Effector CD4-positive, alpha-beta T cell (primary cell): ENCODE measurements around the gene OXSR1.
"Not testable (repeated sequence)": the region's sequence is repeated elsewhere in the genome, so short reads cannot be mapped to it uniquely, and the experiment has no call there.

Source experiments
- DNase-seq: peaks from one replicate; pipeline ENCODE4 v3.0.0-alpha.2; 2020

Gene OXSR1

DNA sequence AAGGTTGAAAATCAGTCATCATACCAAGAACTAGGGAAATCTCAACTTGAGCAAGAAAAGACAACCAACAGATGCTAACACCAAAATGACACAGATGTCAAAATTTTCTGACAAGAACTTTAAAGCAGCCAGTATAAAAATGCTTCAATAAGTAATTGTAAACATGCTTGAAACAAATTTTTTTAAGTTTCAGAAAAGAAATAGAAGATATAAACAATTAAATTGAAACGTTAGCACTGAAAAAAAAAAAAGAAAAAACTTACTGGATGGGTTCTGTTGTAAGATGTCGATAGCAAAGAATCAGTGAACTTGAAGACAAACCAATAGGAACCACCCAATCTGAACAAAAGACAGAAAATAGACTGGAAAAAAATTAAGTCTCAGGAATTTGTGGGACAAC lies 18.8 kb upstream of the OXSR1 start:
- no peak for DNase-seq

DNA sequence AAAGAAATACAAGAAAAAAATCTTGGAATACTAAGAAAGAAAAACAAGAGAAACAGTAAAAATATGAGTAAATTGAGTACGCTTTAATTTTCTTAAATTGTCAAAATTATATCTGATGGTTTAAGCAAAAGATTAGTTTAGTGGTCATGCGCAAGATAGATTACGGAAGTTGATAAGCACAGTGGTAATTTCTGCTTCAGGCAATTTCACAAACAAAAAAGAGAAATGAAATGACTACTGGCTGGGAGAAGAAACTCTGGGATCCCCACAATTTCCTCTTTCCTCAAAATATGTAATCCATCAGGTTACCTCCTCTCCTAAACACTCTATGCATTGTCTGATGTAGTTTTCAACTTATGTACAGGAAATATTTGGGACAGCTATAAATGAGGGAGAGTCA lies 17.9 kb upstream of the OXSR1 start:
- DNase-seq = no peak

DNA sequence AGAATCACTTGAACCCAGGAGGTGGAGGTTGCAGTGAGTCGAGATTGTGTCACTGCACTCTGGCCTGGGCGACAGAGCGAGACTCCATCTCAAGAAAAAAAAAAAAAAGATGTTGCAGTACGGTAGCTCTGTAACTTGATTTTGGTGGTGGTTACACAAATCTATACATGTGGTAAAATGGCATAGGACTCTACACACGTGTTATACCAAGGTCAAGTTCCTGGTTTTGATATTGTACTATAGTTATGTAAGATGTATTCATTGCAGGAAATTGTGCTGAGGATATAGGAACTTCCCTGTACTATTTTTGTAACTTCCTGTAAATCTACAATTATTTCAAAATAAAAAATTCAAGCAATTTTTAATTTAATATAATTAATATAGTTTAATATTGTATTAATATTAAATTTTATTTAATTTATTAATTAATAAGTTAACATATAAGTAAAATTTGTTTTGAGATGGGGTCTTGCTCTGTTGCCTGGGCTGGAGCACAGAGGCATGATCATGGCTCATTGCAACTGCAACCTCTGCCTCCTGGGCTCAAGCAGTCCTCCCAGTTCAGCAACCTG lies 16.9 kb upstream of the OXSR1 start:
- no peak for DNase-seq

DNA sequence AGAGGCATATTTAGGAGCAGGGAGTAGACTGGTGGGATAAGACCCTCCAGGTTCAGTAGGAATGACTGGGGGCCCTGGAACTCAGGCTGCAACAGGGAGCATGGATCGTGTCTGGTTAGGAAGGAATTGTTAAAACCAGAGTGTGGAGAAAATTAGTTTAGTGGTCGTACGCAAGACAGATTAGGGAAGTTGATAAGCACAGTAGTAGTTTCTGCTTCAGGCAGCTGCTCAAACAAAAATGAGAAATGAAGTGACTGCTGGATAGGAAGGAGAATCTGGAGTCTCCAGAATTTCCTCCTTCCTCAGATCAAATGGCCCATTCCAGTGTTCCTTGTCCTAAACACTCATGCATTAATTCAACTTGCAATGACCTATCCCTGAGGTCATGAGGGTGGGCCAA lies 15.6 kb upstream of the OXSR1 start:
- DNase-seq = no peak

DNA sequence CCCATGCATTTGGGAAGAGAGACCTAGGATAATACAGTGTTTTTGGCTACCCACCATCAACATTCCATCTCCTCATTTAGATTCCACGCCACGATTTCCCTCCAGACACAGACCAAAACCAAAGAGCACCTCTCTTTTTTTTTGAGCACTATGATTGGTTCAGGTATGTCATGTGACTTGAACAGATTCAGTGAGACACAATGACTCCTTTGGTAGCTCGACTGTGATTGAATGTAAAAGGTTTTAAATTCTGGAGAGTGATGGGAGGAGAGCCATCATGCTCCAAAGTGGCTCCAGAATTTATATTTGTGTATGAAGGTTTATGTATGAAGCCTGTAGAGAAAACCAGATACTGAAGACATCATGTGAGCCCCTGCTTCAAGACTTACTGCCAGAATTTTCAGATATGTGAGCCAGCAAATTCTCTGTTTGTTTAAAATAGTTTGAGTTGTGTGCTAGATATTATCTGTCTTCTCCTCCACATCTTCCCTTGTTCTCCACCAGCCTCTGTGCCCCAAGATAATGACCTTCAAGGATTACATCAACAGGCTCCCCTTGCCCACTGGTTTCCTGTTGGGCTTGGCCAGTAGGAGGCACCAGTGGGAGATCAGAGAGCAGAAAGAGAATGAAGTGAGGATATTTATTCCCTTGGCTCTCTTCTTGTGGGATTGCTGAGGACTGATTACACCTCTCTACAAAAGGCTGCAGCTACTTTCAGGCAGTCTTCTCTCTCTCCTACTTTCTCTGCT lies 14.4 kb upstream of the OXSR1 start:
- DNase-seq = no peak

DNA sequence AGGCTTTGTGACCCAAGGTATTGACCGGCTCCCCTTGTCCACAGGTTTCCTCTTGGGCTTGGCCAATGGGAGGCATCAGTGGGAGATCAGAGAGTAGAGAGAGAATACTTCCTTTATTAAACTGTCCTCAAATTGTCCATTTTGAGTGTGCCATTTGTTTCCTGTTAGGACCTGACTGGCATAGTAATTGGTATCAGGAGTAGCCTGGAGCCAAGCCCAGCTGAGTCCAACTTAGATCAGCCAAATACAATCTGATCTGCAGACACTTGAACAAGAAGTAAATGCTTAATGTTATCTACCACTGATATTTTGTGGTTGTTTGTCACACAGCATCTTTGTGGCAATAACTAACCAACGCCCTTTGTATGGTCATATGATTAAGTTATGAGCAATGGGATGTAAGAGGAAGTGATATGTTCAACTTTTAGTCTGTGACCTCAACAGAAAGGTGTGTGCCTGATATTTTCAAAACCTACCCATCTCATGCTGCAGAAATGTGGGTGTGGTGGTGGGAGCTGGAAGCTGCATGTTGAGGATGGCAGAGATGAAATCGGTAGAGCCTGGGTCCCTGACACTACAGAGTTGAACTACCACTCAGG lies 13.6 kb upstream of the OXSR1 start:
- no peak for DNase-seq

DNA sequence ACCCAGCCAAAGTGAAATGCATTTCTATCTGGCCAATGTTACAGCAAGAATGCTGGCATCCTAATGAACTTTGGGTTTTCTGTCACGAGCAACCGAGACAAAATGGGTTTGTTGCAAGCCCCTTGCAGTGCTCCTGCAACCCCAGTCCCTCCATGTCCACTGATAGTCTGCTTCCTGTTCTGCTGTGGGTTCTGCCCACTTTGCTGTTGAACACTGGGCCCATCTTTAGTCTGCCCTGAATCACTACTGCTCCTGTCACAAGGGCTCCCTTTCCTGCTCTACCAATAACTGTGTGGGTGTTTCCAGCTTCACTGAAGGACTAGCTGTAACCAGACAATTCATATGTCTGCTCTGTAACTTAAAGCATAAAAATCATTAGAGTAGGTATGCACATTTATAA lies 12.7 kb upstream of the OXSR1 start:
- DNase-seq = no peak

DNA sequence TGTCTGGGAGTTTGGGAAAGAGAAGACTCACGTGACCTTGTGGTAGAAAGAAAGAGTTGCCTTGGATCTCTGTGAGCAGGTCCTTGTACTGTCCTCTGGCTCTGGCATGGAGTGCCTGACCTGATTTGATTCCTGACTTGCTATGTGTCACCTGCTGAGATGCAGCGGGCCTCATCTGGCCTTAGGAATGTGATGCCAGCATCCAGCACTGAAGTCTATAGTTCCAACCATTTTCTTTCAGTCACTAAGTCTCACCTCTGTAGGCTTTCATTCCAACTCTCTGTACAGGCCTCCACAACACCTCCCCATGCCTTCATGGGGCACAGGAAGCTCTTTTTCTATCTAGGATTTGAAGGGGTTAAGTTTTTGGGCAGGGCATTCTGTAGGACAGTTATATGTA lies 12.1 kb upstream of the OXSR1 start:
- DNase-seq = no peak

DNA sequence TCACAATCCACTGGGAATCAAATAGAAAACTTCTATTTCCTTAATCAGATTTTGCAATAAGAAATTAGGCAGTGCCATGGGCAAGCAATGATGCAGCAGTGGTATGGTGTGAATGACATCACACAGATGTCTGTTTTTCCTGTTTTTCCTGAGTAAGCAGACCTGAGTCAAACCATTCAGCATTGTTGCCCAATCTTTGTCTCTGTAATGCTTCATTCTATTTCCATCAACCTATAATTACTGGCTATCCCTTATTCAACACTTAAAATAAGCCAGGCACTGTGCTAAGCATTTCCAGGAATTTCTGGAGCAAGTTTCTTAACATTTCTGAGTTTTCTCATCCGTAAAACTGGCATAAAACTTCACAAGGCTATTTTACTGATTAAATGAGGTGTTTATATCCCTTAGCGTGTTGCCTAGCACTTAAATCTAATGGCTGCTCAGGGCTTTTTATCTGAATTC lies 11.3 kb upstream of the OXSR1 start:
- DNase-seq = no peak

DNA sequence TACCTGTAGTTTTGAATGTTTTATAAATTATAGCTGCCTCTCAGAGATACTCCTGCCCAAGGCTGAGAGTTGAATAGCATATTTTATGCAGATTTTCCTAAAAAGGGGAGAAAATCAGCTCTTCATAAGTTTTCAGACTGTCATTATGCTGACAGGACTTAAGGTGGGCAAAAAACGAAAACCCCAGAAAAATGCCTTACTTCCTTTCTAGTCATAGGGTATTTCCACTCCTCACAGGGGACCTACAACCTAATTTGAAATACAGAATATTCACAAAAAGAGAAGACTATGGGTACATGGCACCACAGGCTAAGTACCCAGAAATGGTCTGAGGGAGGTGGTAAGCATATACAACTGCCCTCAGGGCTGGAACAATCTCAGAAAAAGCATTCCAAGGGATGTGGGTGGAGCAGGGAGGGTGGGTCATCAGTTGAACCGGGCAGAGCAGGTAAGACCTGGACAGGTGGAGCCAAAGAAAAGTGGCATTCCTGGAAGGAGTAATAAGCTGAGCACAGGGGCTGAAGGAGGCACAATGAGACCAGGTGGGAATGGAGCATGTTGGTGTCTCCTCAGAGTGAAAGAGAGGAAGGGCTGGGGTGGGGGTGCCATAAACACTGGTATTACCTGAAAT lies 10.6 kb upstream of the OXSR1 start:
- no peak for DNase-seq

DNA sequence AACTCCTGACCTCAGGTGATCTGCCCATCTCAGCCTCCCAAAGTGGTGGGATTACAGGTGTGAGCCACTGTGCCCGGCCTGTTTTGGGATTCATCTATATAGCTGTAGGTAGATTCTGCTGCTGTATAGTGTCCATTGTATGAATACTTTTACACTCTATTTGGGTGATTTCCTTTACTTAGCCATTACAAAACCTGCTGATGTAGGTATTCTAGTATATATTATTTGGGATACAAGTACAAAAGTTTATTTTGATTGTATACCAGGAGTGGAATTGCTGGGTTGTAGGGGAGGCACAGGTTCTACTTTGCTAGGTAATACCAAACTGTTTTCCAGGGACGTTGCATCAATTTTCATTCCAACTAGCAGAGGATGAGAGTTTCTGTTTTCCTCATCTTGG lies 9.5 kb upstream of the OXSR1 start:
- no peak for DNase-seq

DNA sequence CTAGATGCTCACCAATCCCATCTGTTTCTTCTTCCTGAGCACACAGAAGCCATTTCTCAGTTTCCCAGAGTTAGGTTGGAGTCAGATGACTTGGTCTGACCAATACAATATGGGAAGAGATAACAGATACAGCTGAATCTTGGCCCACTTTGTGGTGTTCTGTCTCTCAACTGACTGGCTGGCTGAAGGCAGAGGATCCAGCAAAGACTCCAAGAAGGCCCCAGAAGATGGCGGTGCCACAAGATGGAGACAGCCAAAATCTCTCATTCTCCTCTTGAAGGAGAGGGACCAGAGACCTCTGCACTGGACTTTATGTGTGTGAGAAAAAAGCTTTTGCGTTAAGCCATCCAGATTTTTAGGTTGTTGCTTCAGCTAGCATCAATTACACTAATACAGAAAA lies 8.2 kb upstream of the OXSR1 start:
- DNase-seq = no peak

DNA sequence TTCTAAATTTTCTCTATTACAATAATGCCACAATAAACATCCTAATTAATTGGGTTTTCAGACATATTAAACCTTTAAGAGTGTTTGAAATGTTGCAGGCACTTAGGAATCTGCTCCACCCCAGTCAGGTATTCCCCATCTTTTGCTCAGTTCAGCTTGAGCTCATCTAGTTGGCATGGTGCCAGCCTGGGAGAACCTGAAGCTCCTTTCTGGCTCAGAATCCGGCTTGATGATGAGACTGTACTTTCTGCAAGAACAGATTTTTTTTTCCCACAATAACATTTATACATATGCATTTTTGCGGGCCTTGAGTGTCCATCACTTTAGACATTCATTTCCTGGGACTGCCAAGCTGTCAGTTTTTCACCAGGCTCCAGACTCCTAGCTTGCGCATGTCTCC lies 7.7 kb upstream of the OXSR1 start:
- DNase-seq = no peak

DNA sequence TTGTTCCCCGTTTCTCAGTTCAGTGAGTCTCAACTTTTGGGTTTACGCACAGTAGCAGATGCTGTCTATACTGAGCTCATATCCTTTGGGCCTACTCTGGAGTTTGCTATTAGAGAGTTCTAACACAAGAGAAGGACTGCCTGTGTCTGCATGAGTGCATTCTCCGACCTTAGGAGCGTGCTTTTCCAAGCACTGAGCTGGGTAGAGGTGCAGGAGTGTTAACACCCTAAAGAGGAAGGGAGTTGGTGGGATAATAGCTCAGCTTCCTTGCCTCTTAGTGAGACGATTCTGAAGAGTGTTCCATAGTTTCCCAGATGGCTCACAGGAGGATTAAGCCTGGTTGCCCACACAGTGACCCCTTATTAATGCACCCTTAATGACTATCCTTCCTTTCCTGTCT lies 6.9 kb upstream of the OXSR1 start:
- DNase-seq = no peak

DNA sequence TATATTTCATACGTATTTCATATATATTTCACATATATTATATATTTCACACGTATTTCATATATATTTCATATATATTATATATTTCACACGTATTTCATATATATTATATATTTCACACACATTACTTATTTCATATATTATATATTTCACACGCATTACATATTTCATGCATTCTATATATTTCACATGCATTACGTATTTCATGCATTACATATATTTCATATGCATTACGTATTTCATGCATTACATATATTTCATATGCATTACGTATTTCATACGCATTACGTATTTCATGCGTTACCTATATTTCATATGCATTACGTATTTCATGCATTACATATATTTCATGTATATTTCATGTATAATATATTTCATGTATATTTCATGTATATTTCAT lies 4.6 kb upstream of the OXSR1 start:
- DNase-seq = not testable (repeated sequence)

DNA sequence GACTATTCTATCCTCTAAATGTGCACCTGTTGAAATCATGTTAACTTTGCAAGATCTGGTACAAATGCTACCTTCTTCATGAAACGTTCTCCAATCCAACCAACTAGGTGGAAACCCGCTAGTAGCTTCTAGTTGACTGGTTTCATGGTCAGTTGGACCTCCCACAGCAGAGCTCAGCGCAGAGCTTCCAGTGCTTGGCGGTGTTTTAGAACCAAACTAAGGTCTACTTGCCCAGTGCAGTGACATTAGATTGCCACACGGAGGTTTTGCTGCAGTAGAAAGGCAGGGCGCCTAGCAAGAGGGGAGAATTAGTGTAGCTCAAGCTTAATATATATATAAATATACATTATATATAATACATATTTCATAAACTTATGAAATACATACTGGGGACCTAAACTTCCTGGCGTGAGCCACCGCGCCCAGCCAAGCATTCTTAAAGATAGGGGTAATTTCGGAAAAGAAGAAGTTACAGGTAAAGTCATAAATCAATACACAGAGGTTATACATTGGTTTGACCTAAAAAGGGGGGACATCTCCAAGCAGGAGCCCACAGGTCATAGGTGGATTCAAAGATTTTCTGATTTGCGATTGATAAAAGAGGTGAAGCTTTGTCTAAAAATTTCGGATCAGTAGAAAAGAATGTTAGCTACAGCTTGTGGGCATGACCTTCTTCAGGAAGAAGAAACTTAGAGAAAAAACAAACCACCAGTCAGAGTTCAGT lies 2.1 kb upstream of the OXSR1 start:
- DNase-seq = no peak

DNA sequence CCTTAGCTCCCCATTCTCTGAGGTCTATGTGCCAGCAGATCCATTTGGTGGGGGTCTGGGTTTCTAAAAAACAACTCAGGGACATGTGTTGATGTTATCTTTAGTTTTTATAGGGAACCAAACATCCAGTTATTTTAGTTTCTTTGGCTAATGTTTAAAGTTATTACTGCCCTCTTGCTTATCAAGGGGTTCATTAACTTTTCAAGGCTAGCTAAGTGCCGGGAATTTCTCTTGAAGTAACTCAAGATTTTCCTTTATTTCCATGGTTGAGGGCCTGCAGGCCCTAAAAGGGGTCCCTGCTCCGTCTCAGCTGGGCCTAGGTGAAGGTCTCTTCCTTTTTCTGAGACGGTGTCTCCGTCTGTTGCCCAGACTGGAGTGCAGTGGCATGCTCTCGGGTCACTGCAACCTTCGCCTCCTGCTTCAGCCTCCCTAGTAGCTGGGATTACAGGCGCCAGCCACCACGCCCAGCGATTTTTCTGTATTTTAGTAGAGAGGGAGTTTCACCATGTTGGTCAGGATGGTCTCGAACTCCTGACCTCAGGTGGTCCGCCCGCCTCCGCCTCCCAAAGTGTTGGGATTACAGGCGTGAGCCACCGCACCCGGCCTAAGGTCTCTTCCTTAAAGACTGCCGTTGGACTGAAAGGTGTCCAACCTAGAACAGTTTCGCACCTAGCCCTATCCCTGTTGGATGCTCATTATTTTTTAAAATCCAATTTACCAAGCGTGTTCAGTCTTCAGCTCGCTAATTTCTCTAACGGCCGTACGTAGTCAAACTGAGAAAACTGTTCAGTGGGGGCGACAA lies 1.3 kb upstream of the OXSR1 start:
- DNase-seq = no peak

DNA sequence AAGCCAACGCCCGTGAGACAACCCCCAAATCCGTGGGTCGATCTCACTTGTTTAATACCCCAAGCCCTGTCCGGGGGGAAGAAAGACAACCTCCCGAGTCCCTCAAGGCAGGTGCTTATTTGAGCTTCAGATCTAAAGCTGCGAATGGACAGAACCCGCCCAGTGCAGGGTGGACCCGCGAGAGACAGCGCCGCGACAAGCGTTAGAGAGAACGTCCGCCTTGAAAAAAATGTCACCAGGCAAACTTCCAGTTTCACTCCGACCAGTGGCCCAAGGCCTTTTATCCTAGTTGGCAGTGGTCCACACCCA lies 740 bp upstream of the OXSR1 start:
- DNase-seq = no peak

DNA sequence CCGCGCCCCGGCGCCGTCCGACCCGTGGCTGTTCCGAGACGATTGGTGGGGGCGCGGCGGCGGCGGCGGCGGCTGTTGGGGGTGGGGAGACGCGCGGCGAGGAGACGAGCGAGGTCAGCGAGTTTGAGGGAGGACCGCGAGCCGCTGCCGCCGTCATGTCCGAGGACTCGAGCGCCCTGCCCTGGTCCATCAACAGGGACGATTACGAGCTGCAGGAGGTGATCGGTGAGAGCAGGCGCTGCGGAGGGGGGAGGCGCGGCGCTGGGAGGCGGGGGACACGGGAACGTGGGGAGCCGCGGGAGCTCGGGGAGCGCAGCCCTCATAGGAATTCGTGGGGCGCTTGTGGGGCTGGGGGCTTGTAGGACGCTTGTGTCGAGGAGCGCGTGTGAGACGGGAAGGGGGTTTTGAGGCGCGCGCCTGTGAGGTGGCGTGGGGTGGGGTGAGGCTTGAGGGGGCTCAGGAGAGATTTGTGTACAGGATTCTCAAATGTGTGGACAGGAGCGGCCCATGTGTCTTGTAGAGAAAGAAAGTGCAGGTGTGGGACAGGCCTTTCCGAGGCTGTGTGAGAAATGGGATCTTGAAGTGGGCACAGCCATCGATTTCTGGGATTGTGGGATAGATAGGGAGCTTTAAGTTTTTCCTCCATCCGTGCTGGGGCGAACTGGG lies 518 bp downstream of the OXSR1 start:
- no peak for DNase-seq

DNA sequence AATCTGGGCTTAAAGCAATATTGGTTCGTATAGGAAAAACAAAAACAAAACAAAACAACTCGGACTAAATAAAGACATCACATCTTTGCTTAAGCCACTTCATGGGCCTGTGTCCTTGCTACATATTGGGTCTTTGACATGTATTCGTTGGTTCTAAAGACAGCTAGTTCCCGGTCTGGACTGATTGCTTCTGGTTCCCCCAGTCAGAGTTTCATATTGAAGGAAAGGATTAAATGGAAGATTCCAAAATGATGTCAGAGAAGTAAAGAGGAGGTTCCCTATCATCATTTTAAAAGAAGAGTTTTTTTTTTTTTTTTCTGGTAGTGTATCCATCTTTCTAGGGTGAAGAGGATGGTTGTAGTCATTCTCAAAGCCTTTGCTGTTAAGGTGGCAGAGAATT lies 2.3 kb downstream of the OXSR1 start:
- DNase-seq = no peak

DNA sequence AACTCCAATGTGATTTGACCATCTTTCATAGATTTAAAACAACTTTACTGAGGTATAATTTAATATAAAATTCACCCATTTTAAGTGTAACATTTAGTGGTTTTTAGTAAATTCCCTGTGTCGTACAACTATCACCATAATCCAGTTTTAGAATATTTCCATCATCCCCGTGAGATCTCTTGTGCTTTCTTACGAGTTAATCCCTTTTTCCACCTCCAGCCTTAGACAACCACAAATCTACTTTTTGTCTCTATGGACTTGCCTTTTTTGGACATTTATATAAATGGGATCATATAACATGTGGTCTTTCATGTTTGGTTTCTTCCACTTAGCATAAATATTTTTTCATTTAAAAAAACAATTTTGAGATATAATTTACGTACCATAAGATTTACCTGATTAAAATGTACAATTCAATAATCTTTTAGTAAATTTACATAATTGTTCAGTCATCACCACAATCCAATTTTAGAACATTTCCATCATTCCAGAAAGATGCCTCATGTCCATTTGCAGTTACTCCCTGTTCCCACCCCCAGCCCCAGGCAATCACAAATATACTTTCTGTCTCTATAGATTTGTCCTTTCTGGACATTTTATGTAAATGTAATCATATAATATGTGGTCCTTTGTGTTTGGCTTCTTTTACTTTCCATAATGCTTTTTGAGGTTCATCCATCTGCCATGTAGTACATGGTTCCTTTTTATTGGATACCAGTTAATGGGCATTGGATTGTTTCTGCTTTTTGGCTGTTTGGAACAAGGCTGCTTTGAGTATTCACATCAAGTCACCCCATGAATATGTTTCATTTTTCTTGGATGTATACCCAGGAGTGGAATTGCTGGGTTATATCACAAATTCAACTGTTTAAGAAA lies 3.1 kb downstream of the OXSR1 start:
- no peak for DNase-seq
